GM23248 (cell line): ENCODE data around the gene MAP3K5. TPM values are rescaled to one million over a fixed set of nuclear protein-coding genes. Genes with fewer than 3 reads are reported as not detected.

Source experiments
- DNase-seq: peaks from one replicate; pipeline ENCODE4 v3.0.0-alpha.2; 2015
- H2AFZ ChIP-seq: fragments of 200-600 bp; sonication (generic); 2 replicates; pipeline ENCODE4 v1.6.1; 2016; ENCODE audit warnings: antibody characterized with exemption
- H3F3A ChIP-seq: fragments of 200-600 bp; sonication (generic); 2 replicates; pipeline ENCODE4 v1.6.1; 2016; ENCODE audit warnings: mild to moderate bottlenecking, antibody characterized with exemption, mixed run types; ENCODE audit not compliant: insufficient read depth
- H3K27ac ChIP-seq: fragments of 200-600 bp; sonication (generic); 2 replicates; pipeline ENCODE4 v1.5.1; 2016; ENCODE audit warnings: mild to moderate bottlenecking
- H3K27me3 ChIP-seq: fragments of 200-600 bp; sonication (generic); replicated peaks from 2 replicates; pipeline ENCODE4 v1.6.1; 2016; ENCODE audit warnings: mild to moderate bottlenecking; ENCODE audit not compliant: insufficient read depth
- H3K36me3 ChIP-seq: fragments of 200-600 bp; sonication (generic); 2 replicates; pipeline ENCODE4 v1.6.1; 2016; ENCODE audit warnings: low read depth, mild to moderate bottlenecking
- H3K4me1 ChIP-seq: fragments of 200-600 bp; sonication (generic); 2 replicates; pipeline ENCODE4 v1.6.1; 2016; ENCODE audit warnings: mild to moderate bottlenecking; ENCODE audit not compliant: insufficient read depth
- H3K4me2 ChIP-seq: fragments of 200-600 bp; sonication (generic); one replicate; pipeline ENCODE4 v1.6.1; 2016; ENCODE audit warnings: mild to moderate bottlenecking; ENCODE audit not compliant: unreplicated experiment
- H3K4me3 ChIP-seq: fragments of 200-600 bp; sonication (generic); 2 replicates; pipeline ENCODE4 v1.5.1; 2016; ENCODE audit warnings: mild to moderate bottlenecking
- H3K79me2 ChIP-seq: fragments of 200-600 bp; sonication (generic); 2 replicates; pipeline ENCODE4 v1.6.1; 2016; ENCODE audit warnings: mild to moderate bottlenecking; ENCODE audit not compliant: insufficient read depth
- H3K9ac ChIP-seq: fragments of 200-600 bp; sonication (generic); 2 replicates; pipeline ENCODE4 v1.6.1; 2016; ENCODE audit warnings: mild to moderate bottlenecking
- H3K9me2 ChIP-seq: fragments of 200-600 bp; sonication (generic); 2 replicates; pipeline ENCODE4 v1.6.1; 2016; ENCODE audit warnings: mixed run types, mild to moderate bottlenecking, moderate library complexity; ENCODE audit not compliant: insufficient read depth
- H3K9me3 ChIP-seq: fragments of 200-600 bp; sonication (generic); one replicate; pipeline ENCODE4 v1.6.1; 2017; ENCODE audit warnings: low read depth
- H4K20me1 ChIP-seq: fragments of 200-600 bp; sonication (generic); 2 replicates; pipeline ENCODE4 v1.6.0; 2016; ENCODE audit not compliant: insufficient read depth
- EZH2 ChIP-seq: fragments of 200-600 bp; sonication (generic); IDR thresholded peaks from 2 replicates; pipeline ENCODE4 v1.6.1; 2018; ENCODE audit warnings: antibody characterized with exemption, mild to moderate bottlenecking; ENCODE audit not compliant: insufficient read depth, poor library complexity, severe bottlenecking
- EZH2phosphoT487 ChIP-seq: fragments of 200-600 bp; sonication (generic); IDR thresholded peaks from 2 replicates; pipeline ENCODE4 v1.6.1; 2018; ENCODE audit warnings: antibody characterized with exemption, moderate library complexity, mild to moderate bottlenecking, low read depth; ENCODE audit not compliant: insufficient read depth
- WGBS, 2 experiments: methylation state at CpG; one replicate each; pipeline ENCODE4 v1.1.6; 2015 to 2017; ENCODE audit warnings: low lambda C conversion rate in 2 of 2, low coverage in 1 of 2; ENCODE audit errors: missing lambda C conversion rate in 2 of 2; 5-methylcytosine and 5-hydroxymethylcytosine counted together
- in situ Hi-C: fragments of 300-500 bp; cut with MboI; formaldehyde crosslinking; loops from 2 replicates; pipeline ENCODE4 v1.15.0; 2020
- polyA plus RNA-seq: library from polyadenylated mRNA; unstranded; fragments of >200 nt; fragmentation: Nextera tagmentation; extraction: Ambion mirVana; gene quantifications from 2 replicates; pipeline ENCODE4 v1.2.1, GENCODE V29; 2016
- total RNA-seq: library from RNA; depleted of rRNA; stranded (reverse); fragments of >200 nt; shearing (Covaris generic); gene quantifications from 2 replicates; pipeline ENCODE4 v1.2.3, GENCODE V29; 2014

The MAP3K5 gene
- total and polyA plus RNA-seq, 2 experiments from 2014 or later: 1.4 to 4.1 TPM

DNA sequence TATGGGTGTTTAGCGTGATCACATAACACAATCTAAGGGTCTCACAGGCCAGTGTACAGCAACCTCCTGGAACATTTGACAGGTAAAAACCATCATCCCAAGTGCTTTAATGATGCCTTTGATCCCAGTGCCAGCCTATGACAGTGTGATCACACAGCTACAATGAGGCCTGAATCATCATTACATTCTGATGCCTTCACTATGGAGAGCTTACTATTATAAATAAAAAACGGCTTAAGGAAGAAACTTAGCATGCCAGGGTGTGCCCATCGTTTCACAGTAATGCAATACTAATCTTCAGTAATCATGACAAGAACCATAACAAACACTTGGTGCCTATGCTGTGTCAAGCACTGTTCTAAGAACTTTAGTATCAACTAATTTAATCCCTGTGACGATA lies 253.4 kb downstream of the MAP3K5 start:
- WGBS, 2 experiments: 78% methylated on average over 4 of the region's 4 CpGs

GRCh38 chr6:136535880-136536650 lies 256.2 kb downstream of the MAP3K5 start:
- in situ Hi-C loops: loop anchor here (25.0 kb wide), 1 partner anchor 1024 kb away; no protein-coding TSS in a partner anchor
- Histone ChIP-seq H3K27ac (no peak overlapping the region), H3K9me2 (no peaks in the 10 kb centered on the region), H4K20me1 (no peaks in the 10 kb centered on the region), H3K36me3 (no peaks in the 10 kb centered on the region), H3K9ac (no peak overlapping the region), H2AFZ (no peak overlapping the region), H3K9me3 (no peaks in the 10 kb centered on the region), H3K27me3 (no peaks in the 10 kb centered on the region), H3F3A (no peaks in the 10 kb centered on the region), H3K4me3 (no peak overlapping the region), H3K79me2 (no peaks in the 10 kb centered on the region), H3K4me2 (no peak overlapping the region), H3K4me1 (no peaks in the 10 kb centered on the region)
- WGBS, 2 experiments: 76 to 77% methylated on average over 8 of the region's 8 CpGs
- TF ChIP-seq EZH2: no peak
- TF ChIP-seq EZH2phosphoT487: no peak
- no peak for DNase-seq

More for the DNA sequence above, 253.4 kb downstream of the MAP3K5 start:
- no peaks in the 10 kb centered on the region for H3K9me3 ChIP-seq
- TF ChIP-seq EZH2phosphoT487: no peak
- no peak for TF ChIP-seq EZH2
- in situ Hi-C loops: loop anchor here (25.0 kb wide), 1 partner anchor 1027 kb away; no protein-coding TSS in a partner anchor
- no peaks in the 10 kb centered on the region for H3F3A ChIP-seq
- no peaks in the 10 kb centered on the region for H3K36me3 ChIP-seq
- H4K20me1 ChIP-seq: no peaks in the 10 kb centered on the region
- H3K4me2 ChIP-seq: no peak overlapping the region
- H3K9me2 ChIP-seq: no peaks in the 10 kb centered on the region
- peak; percentile 29 for DNase-seq
- H3K4me3 ChIP-seq: no peak overlapping the region
- H3K4me1 ChIP-seq: no peaks in the 10 kb centered on the region
- H3K27me3 ChIP-seq: no peaks in the 10 kb centered on the region
- H2AFZ ChIP-seq: no peak overlapping the region
- H3K27ac ChIP-seq: no peak overlapping the region
- no peak overlapping the region for H3K9ac ChIP-seq
- H3K79me2 ChIP-seq: no peaks in the 10 kb centered on the region

- Histone ChIP-seq H3K36me3 (no peaks in the 10 kb centered on the region), H4K20me1 (no peaks in the 10 kb centered on the region), H3K9me3 (no peaks in the 10 kb centered on the region), H3K4me1 (no peaks in the 10 kb centered on the region), H2AFZ (no peak overlapping the region), H3K9me2 (no peaks in the 10 kb centered on the region), H3K27ac (no peak overlapping the region), H3K27me3 (no peaks in the 10 kb centered on the region), H3K4me2 (no peak overlapping the region), H3F3A (no peaks in the 10 kb centered on the region), H3K9ac (no peak overlapping the region), H3K79me2 (no peaks in the 10 kb centered on the region), H3K4me3 (no peak overlapping the region)
- in situ Hi-C loops: loop anchor here (25.0 kb wide), 1 partner anchor 1023 kb away; no protein-coding TSS in a partner anchor
- TF ChIP-seq EZH2: no peak
- TF ChIP-seq EZH2phosphoT487: no peak
- DNase-seq: no peak
- WGBS, 2 experiments: 61 to 68% methylated on average over 5 of the region's 5 CpGs
Observed at GRCh38 chr6:136535017-136535765, 257.1 kb downstream of the MAP3K5 start.

DNA sequence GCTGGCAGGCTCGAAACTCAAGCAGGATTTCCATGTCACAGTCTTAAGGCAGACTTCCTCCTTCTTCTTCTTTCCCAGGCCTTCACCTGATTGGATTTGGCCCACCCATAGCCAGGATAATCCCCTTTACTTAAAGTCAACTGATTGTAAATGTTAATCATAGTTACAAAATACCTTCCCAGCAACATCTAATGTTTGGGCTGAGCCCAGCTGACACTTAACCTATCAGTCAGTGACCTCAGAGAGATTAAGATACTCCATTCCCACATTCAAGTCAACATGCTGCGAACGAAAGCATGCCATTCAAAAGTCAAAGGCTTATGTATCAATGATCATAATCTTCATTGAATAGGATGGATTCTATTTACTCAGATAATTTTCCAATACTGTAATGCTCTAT lies 258.0 kb downstream of the MAP3K5 start:
- DNase-seq: no peak
- no peak overlapping the region for H3K4me3 ChIP-seq
- H4K20me1 ChIP-seq: no peaks in the 10 kb centered on the region
- 83 to 86% methylated on average over 3 of the region's 3 CpGs for WGBS, 2 experiments
- H3K9ac ChIP-seq: no peak overlapping the region
- H3K27ac ChIP-seq: no peak overlapping the region
- no peaks in the 10 kb centered on the region for H3F3A ChIP-seq
- no peaks in the 10 kb centered on the region for H3K4me1 ChIP-seq
- no peaks in the 10 kb centered on the region for H3K36me3 ChIP-seq
- no peak overlapping the region for H3K4me2 ChIP-seq
- TF ChIP-seq EZH2phosphoT487 (no peak), EZH2 (no peak)
- no peak overlapping the region for H2AFZ ChIP-seq
- H3K9me3 ChIP-seq: no peaks in the 10 kb centered on the region
- in situ Hi-C loops: loop anchor here (25.0 kb wide), 1 partner anchor 1022 kb away; no protein-coding TSS in a partner anchor
- H3K9me2 ChIP-seq: no peaks in the 10 kb centered on the region
- no peaks in the 10 kb centered on the region for H3K27me3 ChIP-seq
- no peaks in the 10 kb centered on the region for H3K79me2 ChIP-seq
